Stimulated activated naive B cell treated with anti-CD40 and anti-IgM and Interleukin-4, amounts not matched to agents 10 μg/mL and 1 μg/mL and 100 μg/mL, for 72 hours (primary cell): ENCODE measurements around the gene MSLN.

Experiments used
- ATAC-seq, 2 donors: fragments of 150-1000 bp; cut with Tn5 transposase; replicated peaks; 2 replicates each; pipeline ENCODE4 v1.10.0; 2021; ENCODE audit warnings: moderate library complexity in 1 of 2
- DNase-seq: peaks from one replicate; pipeline ENCODE4 v3.0.0; 2021
- H3K27ac Mint-ChIP-seq: one replicate; pipeline ENCODE4 v1.8.0; 2022; ENCODE audit warnings: mild to moderate bottlenecking, mixed read lengths
- H3K27me3 Mint-ChIP-seq, 2 donors: one replicate each; pipeline ENCODE4 v1.8.0; 2022; ENCODE audit warnings: mixed read lengths in 2 of 2
- H3K36me3 Mint-ChIP-seq, 2 donors: one replicate each; pipeline ENCODE4 v1.8.0; 2022; ENCODE audit warnings: mixed read lengths in 2 of 2, mild to moderate bottlenecking in 1 of 2
- H3K4me1 Mint-ChIP-seq, 2 donors: one replicate each; pipeline ENCODE4 v1.8.0; 2022; ENCODE audit warnings: mixed read lengths in 2 of 2, mild to moderate bottlenecking in 1 of 2
- H3K4me3 Mint-ChIP-seq, 2 donors: one replicate each; pipeline ENCODE4 v1.8.0; 2022; ENCODE audit warnings: mild to moderate bottlenecking in 2 of 2, mixed read lengths in 2 of 2, moderate library complexity in 1 of 2
- H3K9me3 Mint-ChIP-seq, 2 donors: one replicate each; pipeline ENCODE4 v1.8.0; 2022; ENCODE audit warnings: mixed read lengths in 2 of 2, mild to moderate bottlenecking in 1 of 2

MSLN gene

GRCh38 chr16:777826-778225 is 17.3 kb downstream of the MSLN start:
- no peak overlapping the region for H3K27ac Mint-ChIP-seq
- no peaks in the 10 kb centered on the region for H3K9me3 Mint-ChIP-seq
- DNase-seq = no peak
- peaks cover 17 to 21% of the 10 kb centered on the region in 2 donors for H3K27me3 Mint-ChIP-seq
- H3K4me3 Mint-ChIP-seq = no peak overlapping the region
- peak in 1 of 2 donors; percentile 24 for ATAC-seq
- no peaks in the 10 kb centered on the region for H3K36me3 Mint-ChIP-seq
- peaks cover 0 to 2% of the 10 kb centered on the region in 2 donors for H3K4me1 Mint-ChIP-seq

DNA sequence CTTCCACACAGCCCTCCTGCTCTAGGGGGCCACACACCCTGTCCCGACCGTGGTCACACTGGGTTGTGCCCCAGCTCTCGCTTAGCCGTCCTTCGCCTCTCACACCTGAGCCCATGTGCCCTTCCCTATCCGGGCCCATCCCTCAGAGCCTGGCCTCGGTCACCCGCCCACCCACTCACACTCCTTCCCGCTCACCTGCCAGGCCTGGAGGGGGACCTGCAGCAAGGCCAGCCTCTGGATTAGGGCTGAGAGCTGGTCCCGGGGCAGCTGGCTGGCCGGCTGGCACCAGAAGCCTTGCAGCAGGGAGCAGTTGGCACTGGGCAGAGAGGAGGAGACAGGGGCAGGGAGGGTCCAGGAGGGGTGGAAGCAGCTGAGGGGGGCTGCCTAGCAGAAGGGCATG is 17.9 kb downstream of the MSLN start:
- H3K4me3 Mint-ChIP-seq = no peak overlapping the region
- DNase-seq (no peak), ATAC-seq (no peak)
- H3K36me3 Mint-ChIP-seq = no peaks in the 10 kb centered on the region
- H3K9me3 Mint-ChIP-seq = no peaks in the 10 kb centered on the region
- H3K27me3 Mint-ChIP-seq = peaks cover 20 to 21% of the 10 kb centered on the region in 2 donors
- H3K27ac Mint-ChIP-seq = no peak overlapping the region
- peaks cover 0 to 2% of the 10 kb centered on the region in 2 donors for H3K4me1 Mint-ChIP-seq

DNA sequence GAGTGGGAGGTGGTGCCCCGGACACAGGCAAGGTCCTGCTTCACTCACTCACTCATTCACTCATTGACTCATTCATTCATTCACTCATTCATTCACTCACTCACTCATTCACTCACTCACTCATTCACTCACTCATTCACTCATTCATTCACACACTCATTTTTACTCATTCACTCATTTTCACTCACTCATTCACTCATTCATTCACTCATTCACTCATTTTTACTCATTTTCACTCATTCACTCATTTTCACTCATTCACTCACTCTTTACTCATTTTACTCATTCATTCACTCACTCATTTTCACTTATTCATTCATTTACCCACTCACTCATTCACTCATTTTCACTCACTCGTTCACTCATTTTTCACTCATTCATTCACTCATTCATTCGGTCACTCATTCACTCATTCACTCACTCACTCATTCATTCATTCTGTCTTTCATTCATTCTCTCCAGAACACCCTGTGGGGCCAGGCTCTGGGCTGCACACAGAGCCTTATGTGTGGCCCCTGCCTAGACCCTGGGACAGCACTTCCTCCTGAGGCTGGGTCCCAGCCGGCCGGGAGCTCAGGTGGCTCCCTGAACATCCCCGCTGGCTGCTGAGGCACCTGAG is 18.5 kb downstream of the MSLN start:
- Mint-ChIP-seq H3K27me3 (peaks cover 21% of the 10 kb centered on the region in 2 donors), H3K27ac (no peak overlapping the region), H3K9me3 (no peaks in the 10 kb centered on the region), H3K4me3 (no peak overlapping the region), H3K36me3 (no peaks in the 10 kb centered on the region), H3K4me1 (peaks cover 0 to 2% of the 10 kb centered on the region in 2 donors)
- no peak for DNase-seq
- no peak for ATAC-seq

- Mint-ChIP-seq H3K9me3 (no peaks in the 10 kb centered on the region), H3K4me1 (peaks cover 0 to 2% of the 10 kb centered on the region in 2 donors), H3K36me3 (no peaks in the 10 kb centered on the region), H3K4me3 (no peak overlapping the region), H3K27me3 (peaks cover 21% of the 10 kb centered on the region in 2 donors), H3K27ac (no peak overlapping the region)
- DNase-seq (no peak), ATAC-seq (no peak)
These were observed 19.0 kb downstream of the MSLN start for GRCh38 chr16:779561-779960.

DNA sequence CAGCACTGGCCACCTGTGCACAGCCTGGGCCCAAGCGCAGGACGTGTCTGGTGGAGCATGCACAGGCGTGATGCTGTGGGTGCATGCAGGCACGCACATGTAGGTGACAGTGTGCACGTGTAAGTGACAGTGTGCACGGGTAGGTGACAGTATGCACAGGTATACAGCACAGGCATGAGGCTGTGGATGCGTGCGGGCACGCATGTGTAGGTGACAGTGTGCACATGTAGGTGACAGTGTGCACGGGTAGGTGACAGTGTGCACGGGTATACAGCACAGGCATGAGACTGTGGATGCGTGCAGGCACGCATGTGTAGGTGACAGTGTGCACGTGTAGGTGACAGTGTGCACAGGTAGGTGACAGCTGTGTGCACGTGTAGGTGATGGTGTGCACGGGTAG is 19.8 kb downstream of the MSLN start:
- no peaks in the 10 kb centered on the region for H3K9me3 Mint-ChIP-seq
- H3K27me3 Mint-ChIP-seq = peaks cover 21% of the 10 kb centered on the region in 2 donors
- peaks cover 4 to 5% of the 10 kb centered on the region in 2 donors for H3K4me1 Mint-ChIP-seq
- H3K4me3 Mint-ChIP-seq = no peak overlapping the region
- H3K27ac Mint-ChIP-seq = no peak overlapping the region
- peaks cover 6% of the 10 kb centered on the region in 2 donors for H3K36me3 Mint-ChIP-seq
- DNase-seq (no peak), ATAC-seq (no peak)

- Mint-ChIP-seq H3K36me3 (peaks cover 6 to 8% of the 10 kb centered on the region in 2 donors), H3K9me3 (no peaks in the 10 kb centered on the region), H3K27ac (no peak overlapping the region), H3K4me1 (peaks cover 6 to 8% of the 10 kb centered on the region in 2 donors), H3K27me3 (peaks cover 20 to 21% of the 10 kb centered on the region in 2 donors), H3K4me3 (no peak overlapping the region)
- ATAC-seq (no peak), DNase-seq (no peak)
These were observed 20.9 kb downstream of the MSLN start for GRCh38 chr16:781346-782010.

- DNase-seq (no peak), ATAC-seq (no peak)
- Mint-ChIP-seq H3K4me3 (no peak overlapping the region), H3K27me3 (peaks cover 15 to 21% of the 10 kb centered on the region in 2 donors), H3K9me3 (no peaks in the 10 kb centered on the region), H3K4me1 (peaks cover 13 to 14% of the 10 kb centered on the region in 2 donors), H3K36me3 (peaks cover 8% of the 10 kb centered on the region in 2 donors), H3K27ac (no peak overlapping the region)
These were observed 21.7 kb downstream of the MSLN start for GRCh38 chr16:782258-782657.

GRCh38 chr16:782766-783403 is 22.4 kb downstream of the MSLN start:
- H3K27ac Mint-ChIP-seq = peak overlapping the region; percentile 54
- peaks cover 13 to 20% of the 10 kb centered on the region in 2 donors for H3K4me1 Mint-ChIP-seq
- ATAC-seq (no peak), DNase-seq (no peak)
- peaks cover 8% of the 10 kb centered on the region in 2 donors for H3K36me3 Mint-ChIP-seq
- peaks cover 11 to 18% of the 10 kb centered on the region in 2 donors for H3K27me3 Mint-ChIP-seq
- no peak overlapping the region for H3K4me3 Mint-ChIP-seq
- H3K9me3 Mint-ChIP-seq = no peaks in the 10 kb centered on the region

DNA sequence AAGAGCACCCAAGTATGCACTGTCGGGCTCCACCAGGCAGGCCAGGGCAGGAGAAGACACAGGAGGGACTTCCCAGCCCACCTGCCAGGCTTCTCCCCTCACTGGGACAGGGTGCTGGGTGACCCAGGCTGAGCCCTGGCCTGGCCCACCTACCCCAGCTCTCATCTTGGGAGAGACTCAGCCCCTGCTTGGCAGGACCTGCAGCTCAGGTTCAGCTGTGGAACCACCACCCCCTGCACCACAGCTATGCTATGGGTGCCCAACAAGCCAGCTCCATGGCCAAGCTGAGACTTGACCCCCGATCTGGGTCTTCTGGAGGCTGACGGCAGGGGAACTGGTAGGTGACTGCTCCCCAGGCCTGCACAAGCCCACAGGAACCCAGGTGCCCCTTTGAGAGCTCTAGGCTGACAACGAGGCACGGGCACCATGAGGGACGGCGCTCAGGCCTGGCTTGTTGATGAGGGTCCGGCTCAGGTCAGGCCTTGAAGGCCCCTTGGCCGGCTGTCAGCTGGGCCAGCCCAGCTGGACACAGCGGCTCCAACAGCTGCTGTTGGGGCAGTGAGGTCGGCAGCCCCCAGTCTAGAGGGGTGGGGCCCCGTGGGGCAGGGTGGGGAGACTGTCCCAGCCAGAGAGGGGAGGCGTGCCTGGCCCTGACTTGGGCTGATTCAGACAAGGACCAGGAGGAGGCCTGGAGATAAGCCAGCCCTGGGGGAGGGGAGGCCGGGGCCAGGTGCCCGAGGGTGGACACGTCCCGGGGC is 23.0 kb downstream of the MSLN start:
- H3K27me3 Mint-ChIP-seq = peaks cover 9 to 17% of the 10 kb centered on the region in 2 donors
- H3K27ac Mint-ChIP-seq = no peak overlapping the region
- DNase-seq (no peak), ATAC-seq (no peak)
- H3K36me3 Mint-ChIP-seq = peaks cover 8% of the 10 kb centered on the region in 2 donors
- no peak overlapping the region for H3K4me3 Mint-ChIP-seq
- no peaks in the 10 kb centered on the region for H3K9me3 Mint-ChIP-seq
- peaks cover 13 to 20% of the 10 kb centered on the region in 2 donors for H3K4me1 Mint-ChIP-seq

- Mint-ChIP-seq H3K4me1 (peaks cover 13 to 20% of the 10 kb centered on the region in 2 donors), H3K27ac (no peak overlapping the region), H3K36me3 (peaks cover 8% of the 10 kb centered on the region in 2 donors), H3K9me3 (no peaks in the 10 kb centered on the region), H3K27me3 (peaks cover 9 to 17% of the 10 kb centered on the region in 2 donors), H3K4me3 (no peak overlapping the region)
- DNase-seq (no peak), ATAC-seq (no peak)
These were observed 23.9 kb downstream of the MSLN start for GRCh38 chr16:784431-784830.

DNA sequence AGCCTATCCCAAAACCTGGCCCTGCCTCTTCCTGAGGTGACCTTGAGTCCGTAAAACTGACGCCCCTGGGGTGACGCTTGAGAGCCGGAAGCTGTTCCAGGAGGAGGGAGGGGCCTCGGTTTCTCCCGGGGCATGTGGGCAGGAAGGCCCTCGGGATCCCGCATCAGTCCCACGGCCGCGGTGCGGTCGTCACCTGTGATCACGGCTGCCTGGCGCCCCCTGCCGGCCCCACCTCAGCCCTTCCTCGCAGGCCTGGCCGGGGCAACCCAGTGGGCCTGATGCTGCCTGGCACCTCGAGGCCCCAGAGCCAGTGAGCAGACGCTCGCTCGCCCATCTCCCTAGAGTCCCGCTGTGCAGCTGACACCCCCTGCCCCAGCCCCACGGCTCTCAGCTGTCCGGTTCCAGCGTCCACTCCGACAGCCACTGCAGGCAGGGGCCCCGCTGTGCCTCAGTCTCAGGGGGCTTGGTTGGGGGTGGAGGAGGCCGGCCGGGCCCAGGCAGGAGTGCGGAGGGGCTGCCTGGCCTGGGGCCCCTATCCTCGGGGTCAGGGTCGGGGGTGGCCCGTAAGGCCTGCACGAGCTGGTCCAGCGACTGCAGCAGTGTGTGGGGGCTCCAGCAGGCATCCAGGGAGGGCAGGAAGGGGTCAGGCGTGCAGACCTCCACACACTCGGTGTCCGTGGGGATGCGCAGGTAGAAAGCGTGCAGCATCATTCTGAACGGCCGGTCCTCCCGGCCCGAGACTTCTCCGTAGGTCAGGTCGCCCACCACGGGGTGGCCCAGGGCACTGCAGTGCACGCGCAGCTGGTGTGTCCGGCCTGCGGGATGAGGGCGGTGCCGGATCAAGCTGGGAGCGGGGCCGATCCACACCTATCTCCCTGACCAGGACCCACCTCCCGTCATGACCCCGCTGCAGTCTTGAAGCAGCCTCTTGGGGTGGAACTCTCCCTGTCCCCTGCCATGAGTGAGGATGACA is 25.3 kb downstream of the MSLN start:
- Mint-ChIP-seq H3K4me3 (peak overlapping the region; percentile 39 to 90), H3K27ac (peak overlapping the region; percentile 20), H3K36me3 (peaks cover 10 to 13% of the 10 kb centered on the region in 2 donors), H3K9me3 (no peaks in the 10 kb centered on the region), H3K4me1 (peaks cover 16 to 34% of the 10 kb centered on the region in 2 donors), H3K27me3 (peaks cover under 1 to 11% of the 10 kb centered on the region in 2 donors)
- DNase-seq = peak; percentile 58
- ATAC-seq = peak; percentile 37 to 44

- peak overlapping the region; percentile 89 to 90 for H3K4me3 Mint-ChIP-seq
- DNase-seq (no peak), ATAC-seq (peak in 1 of 2 donors; percentile 0)
- H3K4me1 Mint-ChIP-seq = peaks cover 18 to 42% of the 10 kb centered on the region in 2 donors
- H3K27ac Mint-ChIP-seq = peak overlapping the region; percentile 87
- H3K36me3 Mint-ChIP-seq = peaks cover 22 to 25% of the 10 kb centered on the region in 2 donors
- H3K27me3 Mint-ChIP-seq = peaks cover 0 to 4% of the 10 kb centered on the region in 2 donors
- no peaks in the 10 kb centered on the region for H3K9me3 Mint-ChIP-seq
These were observed 26.9 kb downstream of the MSLN start for GRCh38 chr16:787321-787966.

- H3K27ac Mint-ChIP-seq = peak within 1 kb of the TSS; percentile 87
- no peaks in the 10 kb centered on the region for H3K9me3 Mint-ChIP-seq
- H3K4me1 Mint-ChIP-seq = peaks cover 18 to 42% of the 10 kb centered on the region in 2 donors
- ATAC-seq (peak; percentile 41 to 42), DNase-seq (no peak)
- H3K27me3 Mint-ChIP-seq = peaks cover 0 to 4% of the 10 kb centered on the region in 2 donors
- peak within 1 kb of the TSS; percentile 89 to 90 for H3K4me3 Mint-ChIP-seq
- peaks cover 22 to 25% of the 10 kb centered on the region in 2 donors for H3K36me3 Mint-ChIP-seq
These were observed 27.5 kb downstream of the MSLN start, which contains the start of gene RPUSD1 for GRCh38 chr16:787978-788398. RPUSD1 (minus strand) TSS chr16:788381; CDS start chr16:787737, 644 bp downstream.
